Large intestine (tissue), 3 donors: Measurements from ENCODE around the gene IGFBP4. TPM values are rescaled to one million over a fixed set of nuclear protein-coding genes. Genes with fewer than 3 reads are reported as not detected.

ENCODE experiments used
- DNase-seq, 2 donors: peaks; one replicate each; pipeline versions ENCODE4 v3.0.0 to v3.0.0-alpha.2; 2013
- H3K27ac ChIP-seq: one replicate; pipeline ENCODE4 v1.5.1; 2013; ENCODE audit warnings: low read length
- H3K27me3 ChIP-seq: 2 replicates; pipeline ENCODE4 v1.6.1; 2013; ENCODE audit warnings: low read length; ENCODE audit not compliant: control insufficient read depth, insufficient read depth
- H3K36me3 ChIP-seq: 2 replicates; pipeline ENCODE4 v1.6.1; 2013; ENCODE audit warnings: low read length; ENCODE audit not compliant: control insufficient read depth, insufficient read depth
- H3K4me1 ChIP-seq: one replicate; pipeline ENCODE4 v1.6.1; 2013; ENCODE audit warnings: low read length; ENCODE audit not compliant: control insufficient read depth, insufficient read depth
- H3K4me3 ChIP-seq: one replicate; pipeline ENCODE4 v1.5.1; 2013; ENCODE audit warnings: low read length
- H3K9me3 ChIP-seq: one replicate; pipeline ENCODE4 v1.6.1; 2013; ENCODE audit warnings: mild to moderate bottlenecking, low read depth, low read length, moderate library complexity; ENCODE audit not compliant: control insufficient read depth
- WGBS: methylation state at CpG from one replicate; pipeline ENCODE4 v1.1.5; 2013; ENCODE audit warnings: low lambda C conversion rate; ENCODE audit not compliant: insufficient coverage; 5-methylcytosine and 5-hydroxymethylcytosine counted together
- polyA plus RNA-seq: library from polyadenylated mRNA; unstranded; fragments of 120-200 nt; gene quantifications from one replicate; pipeline ENCODE4 v1.2.1, GENCODE V29; 2013

The IGFBP4 gene
- polyA plus RNA-seq, 1 donor, result 111 TPM

GRCh38 chr17:40479754-40480480 lies 36.7 kb downstream of the IGFBP4 start:
- Histone ChIP-seq H3K27ac (no peak overlapping the region), H3K4me1 (peaks cover 14% of the 10 kb centered on the region), H3K9me3 (no peaks in the 10 kb centered on the region), H3K36me3 (no peaks in the 10 kb centered on the region), H3K27me3 (peaks cover 13% of the 10 kb centered on the region), H3K4me3 (no peak overlapping the region)
- no CpG with 5 or more reads among the region's 9 CpGs for WGBS
- DNase-seq, result no peak

- H3K27ac ChIP-seq, result no peak overlapping the region
- H3K27me3 ChIP-seq, result peaks cover 17% of the 10 kb centered on the region
- H3K9me3 ChIP-seq, result no peaks in the 10 kb centered on the region
- DNase-seq, result no peak
- no peaks in the 10 kb centered on the region for H3K36me3 ChIP-seq
- H3K4me1 ChIP-seq, result peaks cover 14% of the 10 kb centered on the region
- no peak overlapping the region for H3K4me3 ChIP-seq
- 60% methylated on average over 1 of the region's 12 CpGs for WGBS
Measured at GRCh38 chr17:40480501-40481003, 37.3 kb downstream of the IGFBP4 start.

- 100% methylated on average over 1 of the region's 7 CpGs for WGBS
- H3K4me1 ChIP-seq, result peaks cover 10% of the 10 kb centered on the region
- DNase-seq, result no peak
- H3K4me3 ChIP-seq, result no peak overlapping the region
- no peaks in the 10 kb centered on the region for H3K9me3 ChIP-seq
- peaks cover 22% of the 10 kb centered on the region for H3K27me3 ChIP-seq
- no peaks in the 10 kb centered on the region for H3K36me3 ChIP-seq
- H3K27ac ChIP-seq, result no peak overlapping the region
Measured at GRCh38 chr17:40481106-40481505, 37.9 kb downstream of the IGFBP4 start.

GRCh38 chr17:40482722-40483121 lies 39.5 kb downstream of the IGFBP4 start:
- Histone ChIP-seq H3K27ac (no peak overlapping the region), H3K4me1 (peaks cover 10% of the 10 kb centered on the region), H3K4me3 (no peak overlapping the region), H3K9me3 (no peaks in the 10 kb centered on the region), H3K27me3 (peaks cover 39% of the 10 kb centered on the region), H3K36me3 (no peaks in the 10 kb centered on the region)
- WGBS, result no CpG with 5 or more reads among the region's 6 CpGs
- no peak for DNase-seq

- Histone ChIP-seq H3K36me3 (no peaks in the 10 kb centered on the region), H3K27me3 (peaks cover 39% of the 10 kb centered on the region), H3K9me3 (no peaks in the 10 kb centered on the region), H3K27ac (no peak overlapping the region), H3K4me1 (peaks cover 10% of the 10 kb centered on the region), H3K4me3 (no peak overlapping the region)
- WGBS, result no CpG with 5 or more reads among the region's 4 CpGs
- DNase-seq, result peak; percentile 77 to 88
Measured at GRCh38 chr17:40483679-40484078, 40.4 kb downstream of the IGFBP4 start.

GRCh38 chr17:40484285-40484972 lies 41.2 kb downstream of the IGFBP4 start:
- peaks cover 45% of the 10 kb centered on the region for H3K27me3 ChIP-seq
- DNase-seq, result no peak
- WGBS, result no CpG with 5 or more reads among the region's 18 CpGs
- peaks cover 10% of the 10 kb centered on the region for H3K4me1 ChIP-seq
- H3K27ac ChIP-seq, result no peak overlapping the region
- H3K9me3 ChIP-seq, result no peaks in the 10 kb centered on the region
- H3K36me3 ChIP-seq, result no peaks in the 10 kb centered on the region
- H3K4me3 ChIP-seq, result no peak overlapping the region

- no peak for DNase-seq
- peaks cover 47% of the 10 kb centered on the region for H3K27me3 ChIP-seq
- 93% methylated on average over 3 of the region's 7 CpGs for WGBS
- no peaks in the 10 kb centered on the region for H3K36me3 ChIP-seq
- no peak overlapping the region for H3K27ac ChIP-seq
- peaks cover 10% of the 10 kb centered on the region for H3K4me1 ChIP-seq
- no peak overlapping the region for H3K4me3 ChIP-seq
- no peaks in the 10 kb centered on the region for H3K9me3 ChIP-seq
Measured at GRCh38 chr17:40484973-40485530, 41.8 kb downstream of the IGFBP4 start.

GRCh38 chr17:40485851-40486521 lies 42.7 kb downstream of the IGFBP4 start:
- no peak for DNase-seq
- Histone ChIP-seq H3K4me3 (no peak overlapping the region), H3K4me1 (peaks cover 10% of the 10 kb centered on the region), H3K36me3 (no peaks in the 10 kb centered on the region), H3K27me3 (peaks cover 43% of the 10 kb centered on the region), H3K9me3 (no peaks in the 10 kb centered on the region), H3K27ac (no peak overlapping the region)
- WGBS, result 40% methylated on average over 1 of the region's 17 CpGs

- Histone ChIP-seq H3K36me3 (no peaks in the 10 kb centered on the region), H3K27ac (no peak overlapping the region), H3K4me1 (peaks cover 10% of the 10 kb centered on the region), H3K4me3 (no peak overlapping the region), H3K9me3 (no peaks in the 10 kb centered on the region), H3K27me3 (peaks cover 43% of the 10 kb centered on the region)
- 79% methylated on average over 3 of the region's 12 CpGs for WGBS
- no peak for DNase-seq
Measured at GRCh38 chr17:40486522-40487370, 43.5 kb downstream of the IGFBP4 start.
